Activated CD8-positive, alpha-beta memory T cell treated with anti-CD3 and anti-CD28 coated beads for 1 hour (primary cell): ENCODE measurements around the gene MT1M.
"Not testable (repeated sequence)": the region's sequence is repeated elsewhere in the genome, so short reads cannot be mapped to it uniquely, and the experiment has no call there.

ENCODE experiments used
- DNase-seq, 2 donors: peaks; one replicate each; pipeline ENCODE4 v3.0.0-alpha.2; 2020; ENCODE audit warnings: low read depth in 1 of 2; ENCODE audit errors: extremely low read depth in 1 of 2

The MT1M gene

GRCh38 chr16:56632156-56632847, at the start of gene MT1M:
MT1M (plus strand) TSS chr16:56632659; CDS start chr16:56632732, 73 bp downstream.
- no peak for DNase-seq

- DNase-seq, result not testable (repeated sequence)
Measured at GRCh38 chr16:56582911-56583310, 49.5 kb upstream of the MT1M start.

GRCh38 chr16:56583351-56584168, 48.9 kb upstream of the MT1M start:
- DNase-seq, result no peak

- DNase-seq, result no peak
Measured at GRCh38 chr16:56584276-56584675, 48.2 kb upstream of the MT1M start.

GRCh38 chr16:56588781-56589140, 43.7 kb upstream of the MT1M start:
- no peak for DNase-seq

GRCh38 chr16:56589141-56590039, 43.1 kb upstream of the MT1M start, which contains the start of gene MT3:
MT3 (plus strand) TSS chr16:56589528; CDS start chr16:56589591, 63 bp downstream.
- DNase-seq, result no peak

GRCh38 chr16:56591377-56592060, 40.9 kb upstream of the MT1M start:
- DNase-seq, result no peak

- no peak for DNase-seq
Measured at GRCh38 chr16:56593573-56594291, 38.7 kb upstream of the MT1M start.

GRCh38 chr16:56594292-56594619, 38.2 kb upstream of the MT1M start:
- DNase-seq, result no peak

GRCh38 chr16:56600398-56600999, 32.0 kb upstream of the MT1M start:
- DNase-seq, result no peak

GRCh38 chr16:56601325-56601724, 31.1 kb upstream of the MT1M start:
- DNase-seq, result no peak

- DNase-seq, result no peak
Measured at GRCh38 chr16:56603589-56603988, 28.9 kb upstream of the MT1M start.

GRCh38 chr16:56604966-56605365, 27.5 kb upstream of the MT1M start:
- no peak for DNase-seq

- no peak for DNase-seq
Measured at GRCh38 chr16:56605475-56605874, 27.0 kb upstream of the MT1M start.

- DNase-seq, result no peak
Measured at GRCh38 chr16:56606071-56606475, 26.4 kb upstream of the MT1M start.

GRCh38 chr16:56606476-56607108, 25.9 kb upstream of the MT1M start:
- DNase-seq, result no peak

- DNase-seq, result no peak
Measured at GRCh38 chr16:56607109-56607618, 25.3 kb upstream of the MT1M start.

GRCh38 chr16:56607675-56608042, 24.8 kb upstream of the MT1M start:
- no peak for DNase-seq
